BLaER1 (cell line): Measurements from ENCODE around the gene ZDHHC20.

Experiments
- H3K27ac ChIP-seq: shearing (Covaris generic); formaldehyde crosslinking; 2 replicates; pipeline ENCODE4 v1.8.1; 2022
- H3K27me3 ChIP-seq: shearing (Covaris generic); formaldehyde crosslinking; 2 replicates; pipeline ENCODE4 v1.8.1; 2022
- H3K36me3 ChIP-seq: shearing (Covaris generic); formaldehyde crosslinking; 2 replicates; pipeline ENCODE4 v1.8.1; 2022
- H3K4me1 ChIP-seq: shearing (Covaris generic); formaldehyde crosslinking; 2 replicates; pipeline ENCODE4 v1.8.1; 2022
- H3K4me2 ChIP-seq: shearing (Covaris generic); formaldehyde crosslinking; 2 replicates; pipeline ENCODE4 v1.8.1; 2022
- H3K4me3 ChIP-seq: shearing (Covaris generic); formaldehyde crosslinking; 2 replicates; pipeline ENCODE4 v1.8.1; 2022
- H3K9ac ChIP-seq: shearing (Covaris generic); formaldehyde crosslinking; 2 replicates; pipeline ENCODE4 v1.8.1; 2022
- H3K9me3 ChIP-seq: shearing (Covaris generic); formaldehyde crosslinking; 2 replicates; pipeline ENCODE4 v1.8.1; 2022
- H4K20me1 ChIP-seq: shearing (Covaris generic); formaldehyde crosslinking; 2 replicates; pipeline ENCODE4 v1.8.1; 2022
- Cebpa-rat ChIP-seq: shearing (Covaris generic); IDR thresholded peaks from 2 replicates; pipeline ENCODE4 v1.8.1; 2022

The ZDHHC20 gene

GRCh38 chr13:21458813-21459701, at the start of gene ZDHHC20:
TSS of gene ZDHHC20 (minus strand) at chr13:21459303. CDS start at chr13:21459171, 132 bp downstream.
- Histone ChIP-seq H3K9ac (peak within 1 kb of the TSS; percentile 97), H3K4me2 (peak within 1 kb of the TSS; percentile 83)

DNA sequence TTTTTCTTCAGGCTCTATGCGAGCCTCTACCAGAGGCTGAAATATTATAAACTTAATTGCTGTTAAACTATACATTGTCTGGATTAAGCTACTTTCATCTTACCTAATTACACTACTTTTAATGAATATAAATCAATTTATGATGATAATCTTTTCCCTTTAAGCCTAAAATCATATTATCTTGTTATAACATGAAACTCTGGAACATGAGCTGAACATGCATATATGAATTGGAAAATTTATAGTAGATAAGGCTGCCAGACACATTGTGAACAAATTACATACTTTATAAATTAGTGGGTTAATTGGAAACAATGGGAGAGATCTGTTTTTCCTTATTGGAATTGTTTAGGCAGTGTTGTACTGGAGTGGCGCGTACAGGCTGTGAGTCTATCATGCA, 45.3 kb upstream of the ZDHHC20 start:
- H3K9ac ChIP-seq: no peak overlapping the region
- TF ChIP-seq Cebpa-rat: no peak
- peaks cover 51% of the 10 kb centered on the region for H3K36me3 ChIP-seq
- no peak overlapping the region for H3K27ac ChIP-seq
- H4K20me1 ChIP-seq: no peaks in the 10 kb centered on the region
- no peak overlapping the region for H3K4me3 ChIP-seq
- H3K27me3 ChIP-seq: no peaks in the 10 kb centered on the region
- no peaks in the 10 kb centered on the region for H3K9me3 ChIP-seq
- H3K4me2 ChIP-seq: no peak overlapping the region
- no peaks in the 10 kb centered on the region for H3K4me1 ChIP-seq

More at GRCh38 chr13:21458813-21459701, at the start of gene ZDHHC20:
- Histone ChIP-seq H4K20me1 (peaks cover 23% of the 10 kb centered on the region), H3K4me1 (peaks cover 22% of the 10 kb centered on the region), H3K27ac (peak within 1 kb of the TSS; percentile 96), H3K9me3 (peaks cover 17% of the 10 kb centered on the region), H3K27me3 (no peaks in the 10 kb centered on the region), H3K36me3 (peaks cover 15% of the 10 kb centered on the region; the same call in 1 of the 2 replicates), H3K4me3 (peak within 1 kb of the TSS; percentile 100)
- no peak for TF ChIP-seq Cebpa-rat

DNA sequence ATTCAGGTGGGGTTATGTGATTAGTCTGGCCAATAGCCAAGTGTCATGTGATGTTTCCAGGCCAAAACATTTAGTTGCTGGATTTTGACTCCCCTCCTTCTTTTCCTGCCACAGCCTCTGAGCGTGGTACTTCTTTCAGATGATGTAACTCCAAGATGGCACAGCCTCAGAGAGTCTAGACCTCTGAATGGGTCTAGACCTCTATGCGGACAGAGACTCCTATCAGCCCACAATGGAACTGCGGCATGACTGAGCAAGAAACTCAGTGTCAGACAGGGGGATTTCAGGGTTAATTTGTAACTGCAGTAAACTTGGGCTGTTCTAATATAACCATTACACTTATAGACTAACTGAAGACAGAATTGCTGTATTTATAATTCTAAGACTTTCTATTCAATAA, 42.6 kb upstream of the ZDHHC20 start:
- no peaks in the 10 kb centered on the region for H4K20me1 ChIP-seq
- no peaks in the 10 kb centered on the region for H3K4me1 ChIP-seq
- no peak for TF ChIP-seq Cebpa-rat
- H3K9me3 ChIP-seq: no peaks in the 10 kb centered on the region
- no peak overlapping the region for H3K4me2 ChIP-seq
- H3K27me3 ChIP-seq: no peaks in the 10 kb centered on the region
- H3K4me3 ChIP-seq: no peak overlapping the region
- no peak overlapping the region for H3K27ac ChIP-seq
- H3K36me3 ChIP-seq: peaks cover 41% of the 10 kb centered on the region
- H3K9ac ChIP-seq: no peak overlapping the region

DNA sequence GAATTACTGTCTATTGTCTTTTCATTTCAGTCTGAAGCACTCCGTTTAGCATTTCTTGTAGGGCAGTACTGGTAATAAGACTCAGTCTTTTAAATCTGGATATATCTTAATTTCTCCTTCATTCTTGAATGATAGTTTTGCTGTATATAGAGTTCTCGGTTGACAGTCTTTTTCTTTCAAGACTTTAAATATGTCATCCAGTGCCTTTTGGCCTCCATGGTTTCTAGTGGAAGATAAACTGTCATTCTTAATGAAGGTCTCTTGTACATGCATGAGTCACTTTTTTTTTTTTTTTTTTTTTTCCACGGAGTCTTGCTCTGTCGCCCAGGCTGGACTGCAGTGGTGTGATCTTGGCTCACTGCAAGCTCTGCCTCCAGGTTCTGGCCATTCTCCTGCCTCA, 27.2 kb upstream of the ZDHHC20 start:
- Histone ChIP-seq H3K9me3 (peaks cover 48% of the 10 kb centered on the region), H3K36me3 (peaks cover 33% of the 10 kb centered on the region), H3K9ac (no peak overlapping the region), H3K4me1 (no peaks in the 10 kb centered on the region), H3K4me3 (no peak overlapping the region), H3K27me3 (no peaks in the 10 kb centered on the region), H3K27ac (no peak overlapping the region), H4K20me1 (no peaks in the 10 kb centered on the region), H3K4me2 (no peak overlapping the region)
- TF ChIP-seq Cebpa-rat: no peak

GRCh38 chr13:21483748-21484147, 24.6 kb upstream of the ZDHHC20 start:
- Histone ChIP-seq H3K27ac (no peak overlapping the region), H3K27me3 (no peaks in the 10 kb centered on the region), H3K9ac (no peak overlapping the region), H3K4me3 (no peak overlapping the region), H3K4me1 (no peaks in the 10 kb centered on the region), H4K20me1 (no peaks in the 10 kb centered on the region), H3K9me3 (peaks cover 36% of the 10 kb centered on the region), H3K36me3 (peaks cover 19% of the 10 kb centered on the region), H3K4me2 (no peak overlapping the region)
- TF ChIP-seq Cebpa-rat: no peak

- no peak for TF ChIP-seq Cebpa-rat
- Histone ChIP-seq H3K36me3 (no peaks in the 10 kb centered on the region), H3K27ac (no peak overlapping the region), H3K9me3 (peaks cover 12% of the 10 kb centered on the region), H3K9ac (0 out of 2 replicates have a peak overlapping the region, but pooled peaks have one; percentile 2), H4K20me1 (no peaks in the 10 kb centered on the region), H3K4me3 (no peak overlapping the region), H3K4me1 (peaks cover 10% of the 10 kb centered on the region; the same call in 1 of the 2 replicates), H3K4me2 (no peak overlapping the region), H3K27me3 (no peaks in the 10 kb centered on the region)
Observed at GRCh38 chr13:21481359-21481758, 22.3 kb upstream of the ZDHHC20 start.

GRCh38 chr13:21478881-21479808, 20.0 kb upstream of the ZDHHC20 start:
- Histone ChIP-seq H3K4me3 (no peak overlapping the region), H3K9ac (no peak overlapping the region), H3K27me3 (no peaks in the 10 kb centered on the region), H3K36me3 (no peaks in the 10 kb centered on the region), H3K9me3 (no peaks in the 10 kb centered on the region), H4K20me1 (no peaks in the 10 kb centered on the region), H3K4me2 (no peak overlapping the region), H3K4me1 (peaks cover 10% of the 10 kb centered on the region; the same call in 1 of the 2 replicates), H3K27ac (no peak overlapping the region)
- TF ChIP-seq Cebpa-rat: no peak

DNA sequence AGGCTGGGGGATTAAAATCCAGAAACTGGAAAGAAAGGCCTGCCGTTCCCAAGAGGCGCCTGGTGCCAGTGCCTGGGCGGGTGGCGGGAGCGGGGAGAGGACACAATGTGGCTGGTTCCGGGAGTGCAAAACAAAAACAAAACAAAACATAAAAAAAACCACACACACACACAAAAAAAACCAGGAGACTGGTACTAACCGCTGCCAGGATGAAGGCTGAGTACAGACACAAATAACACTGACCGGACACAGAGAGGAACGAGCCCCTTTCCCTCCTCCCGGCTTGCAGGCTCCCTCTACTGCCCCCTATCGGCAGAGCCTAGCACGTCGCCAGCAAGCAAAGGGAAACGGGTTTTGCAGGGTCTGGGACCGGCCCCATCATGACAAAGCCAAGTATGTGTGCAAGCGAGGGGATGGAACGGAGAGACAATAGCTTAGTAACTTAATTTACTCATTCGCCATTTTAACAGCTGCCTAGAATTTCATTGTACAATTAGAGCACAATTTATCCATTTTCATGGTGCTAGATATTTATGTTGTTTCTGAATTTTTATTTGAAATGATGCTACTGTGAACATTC, 17.9 kb upstream of the ZDHHC20 start:
- Histone ChIP-seq H3K4me2 (peak overlapping the region; percentile 78), H4K20me1 (no peaks in the 10 kb centered on the region), H3K9me3 (no peaks in the 10 kb centered on the region), H3K9ac (peak overlapping the region; percentile 75), H3K27ac (peak overlapping the region; percentile 63), H3K4me1 (peaks cover 23% of the 10 kb centered on the region), H3K36me3 (no peaks in the 10 kb centered on the region), H3K27me3 (no peaks in the 10 kb centered on the region), H3K4me3 (peak overlapping the region; percentile 66)
- TF ChIP-seq Cebpa-rat: no peak

DNA sequence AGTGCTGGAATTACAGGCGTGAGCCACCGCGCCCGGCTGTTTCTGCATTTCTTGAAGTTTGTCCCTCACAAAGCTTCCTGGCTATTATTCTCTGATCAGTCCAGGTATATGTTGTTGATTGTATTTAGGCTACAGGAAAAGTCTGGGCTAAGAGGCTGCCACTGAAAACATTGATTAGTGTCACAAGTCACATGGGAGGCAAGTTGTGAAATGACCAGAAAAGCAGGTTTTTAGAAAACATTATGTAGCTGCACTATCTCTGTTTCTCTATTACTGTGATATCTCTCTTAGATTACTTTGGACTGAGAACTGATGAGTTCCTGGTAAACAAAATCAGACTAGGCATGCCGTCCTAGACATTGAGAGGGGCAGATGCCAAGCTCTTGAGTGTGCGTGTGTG, 16.0 kb upstream of the ZDHHC20 start:
- H3K36me3 ChIP-seq: no peaks in the 10 kb centered on the region
- no peak overlapping the region for H3K27ac ChIP-seq
- H3K9ac ChIP-seq: 0 out of 2 replicates have a peak overlapping the region, but pooled peaks have one; percentile 29
- H3K9me3 ChIP-seq: peaks cover 14% of the 10 kb centered on the region
- peaks cover 23% of the 10 kb centered on the region for H3K4me1 ChIP-seq
- no peak for TF ChIP-seq Cebpa-rat
- H3K4me2 ChIP-seq: no peak overlapping the region
- no peaks in the 10 kb centered on the region for H4K20me1 ChIP-seq
- no peak overlapping the region for H3K4me3 ChIP-seq
- no peaks in the 10 kb centered on the region for H3K27me3 ChIP-seq
